HG03066 (cell line): ENCODE data around the gene ZDHHC20.
"Not testable (repeated sequence)": the region's sequence is repeated elsewhere in the genome, so short reads cannot be mapped to it uniquely, and the experiment has no call there.

Experiments
- ATAC-seq: cut with Tn5 transposase; IDR thresholded peaks from one replicate; pipeline ENCODE4 v1.9.1; 2021; ENCODE audit warnings: low read depth; ENCODE audit not compliant: unreplicated experiment

ZDHHC20 gene

DNA sequence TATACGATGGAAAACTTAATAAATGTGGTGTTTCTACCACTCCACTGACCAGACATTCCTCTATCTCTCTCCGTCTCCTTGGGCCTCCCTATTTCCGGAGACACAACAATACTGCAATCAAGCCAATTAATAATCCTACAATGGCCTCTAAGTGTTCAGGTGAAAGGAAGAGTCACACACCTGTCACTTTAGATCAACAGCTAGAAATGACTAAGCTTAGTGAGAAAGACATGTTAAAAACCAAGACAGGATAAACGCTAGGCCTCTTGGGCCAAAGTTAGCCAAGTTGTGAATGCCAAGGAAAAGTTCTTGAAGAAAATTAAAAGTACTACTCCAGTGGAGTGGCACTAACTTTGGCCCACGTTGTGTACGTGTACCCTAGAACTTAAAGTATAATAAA lies 22.5 kb downstream of the ZDHHC20 start:
- ATAC-seq: no peak

DNA sequence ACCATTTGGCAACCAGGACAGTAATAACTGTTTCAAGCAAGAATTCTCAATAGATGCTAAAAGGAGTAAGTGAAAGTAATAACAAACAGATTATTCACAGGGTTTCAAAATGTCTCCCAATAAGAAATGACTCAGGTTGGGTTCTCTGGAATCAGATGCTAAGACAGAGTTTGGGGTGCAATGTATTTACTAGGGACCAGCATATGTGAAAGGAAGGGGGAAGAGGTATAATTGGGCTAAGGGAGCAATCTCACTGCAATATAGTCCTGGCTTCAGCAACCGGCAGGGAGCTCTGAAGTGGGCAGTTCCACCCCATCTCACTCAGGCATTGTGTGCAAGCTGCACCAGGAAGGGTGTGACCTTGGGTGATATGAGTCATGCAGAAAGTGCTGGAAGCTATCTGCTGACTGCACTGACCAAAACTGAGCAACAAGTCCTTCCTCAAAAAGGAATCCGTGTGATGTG lies 23.4 kb downstream of the ZDHHC20 start:
- peak; percentile 97 for ATAC-seq

DNA sequence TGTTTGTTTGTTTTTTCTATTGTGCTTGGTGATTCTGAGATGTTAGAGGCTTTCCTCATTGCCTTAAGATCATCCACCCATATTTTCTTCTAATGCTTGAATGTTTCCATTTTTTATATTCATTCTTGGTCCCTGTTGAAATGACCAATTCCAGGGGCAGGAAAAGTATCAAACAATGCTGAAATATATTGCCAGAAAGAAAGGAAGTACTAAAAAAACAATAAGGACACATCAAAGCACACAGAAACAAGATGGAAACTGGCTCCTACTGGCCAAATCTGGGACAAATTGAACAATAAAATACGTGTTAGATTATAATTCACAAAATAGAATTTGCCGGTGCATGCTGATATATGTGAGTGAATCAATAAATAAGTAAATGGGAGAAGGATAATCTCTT lies 23.9 kb downstream of the ZDHHC20 start:
- no peak for ATAC-seq

DNA sequence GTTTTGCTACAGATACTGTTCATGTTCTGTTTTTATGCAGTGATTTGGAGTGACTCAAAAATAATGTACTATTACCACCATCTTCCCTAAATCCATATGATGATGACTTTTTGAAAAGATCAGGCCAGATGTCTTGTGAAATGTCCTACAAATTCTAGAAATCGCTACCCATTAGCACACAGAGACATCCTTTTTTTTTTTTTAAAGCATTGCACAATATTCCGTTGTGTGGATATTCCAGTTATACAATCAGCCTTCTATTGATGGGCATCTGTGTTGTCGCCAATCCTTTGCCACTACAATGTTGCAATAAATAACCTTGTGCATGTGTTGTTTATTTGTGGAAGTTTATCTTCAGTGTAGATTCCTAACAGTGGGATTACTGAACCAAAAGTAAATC lies 24.5 kb downstream of the ZDHHC20 start:
- no peak for ATAC-seq

DNA sequence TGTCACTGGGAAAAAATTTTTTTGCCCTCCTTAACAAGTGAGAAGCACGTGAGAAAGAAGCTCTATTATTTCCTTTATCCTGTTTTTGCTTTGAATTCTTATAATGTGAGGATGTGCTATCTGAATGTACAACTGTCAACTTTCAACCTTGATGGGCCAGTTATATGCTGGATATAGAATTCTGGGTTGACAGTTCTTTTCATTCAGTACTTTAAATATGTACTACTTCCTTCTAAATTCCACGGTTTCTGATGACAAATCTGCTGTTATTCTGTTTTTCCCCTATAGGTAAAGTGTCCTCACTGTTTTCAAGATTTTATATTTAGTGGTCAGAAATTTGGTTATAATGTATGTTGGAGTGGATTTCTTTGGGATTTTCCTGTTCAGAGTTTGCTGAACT lies 29.9 kb downstream of the ZDHHC20 start:
- no peak for ATAC-seq

DNA sequence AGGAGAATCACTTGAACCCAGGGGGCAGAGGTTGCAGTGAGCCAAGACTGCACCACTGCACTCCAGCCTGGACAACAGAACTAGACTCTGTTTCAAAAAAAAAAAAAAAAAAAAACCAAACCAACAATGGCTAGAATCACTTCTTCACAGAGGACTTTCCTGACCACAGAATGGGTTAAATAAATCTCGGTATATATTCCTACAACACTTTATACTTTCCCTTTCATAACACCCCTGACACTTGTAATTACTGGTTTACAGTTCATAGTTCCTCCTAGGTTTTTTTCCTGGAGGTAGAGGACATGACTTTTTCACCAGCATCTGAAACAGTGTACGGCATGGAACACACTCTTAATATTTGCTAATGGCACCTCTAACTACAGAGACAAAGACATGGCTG lies 31.4 kb downstream of the ZDHHC20 start:
- no peak for ATAC-seq

DNA sequence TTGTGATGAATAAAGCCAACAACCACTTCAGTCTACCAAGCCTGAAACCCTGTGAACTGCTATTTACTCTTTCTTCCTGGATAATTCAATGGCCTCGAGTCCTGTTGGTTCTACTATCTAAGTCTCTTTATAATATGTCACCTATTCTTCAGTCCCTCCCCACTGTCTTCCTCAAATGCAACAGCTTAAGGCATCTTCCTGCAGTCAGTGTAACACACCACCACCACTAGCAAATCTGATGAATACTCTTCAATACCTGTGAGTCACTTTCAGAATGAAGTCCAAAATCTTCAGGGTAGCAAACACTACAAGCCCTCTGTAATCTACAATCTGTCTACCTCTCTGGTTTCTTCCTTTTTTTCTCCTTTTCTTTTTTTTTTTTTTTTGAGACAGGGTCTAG lies 32.9 kb downstream of the ZDHHC20 start:
- ATAC-seq: no peak

DNA sequence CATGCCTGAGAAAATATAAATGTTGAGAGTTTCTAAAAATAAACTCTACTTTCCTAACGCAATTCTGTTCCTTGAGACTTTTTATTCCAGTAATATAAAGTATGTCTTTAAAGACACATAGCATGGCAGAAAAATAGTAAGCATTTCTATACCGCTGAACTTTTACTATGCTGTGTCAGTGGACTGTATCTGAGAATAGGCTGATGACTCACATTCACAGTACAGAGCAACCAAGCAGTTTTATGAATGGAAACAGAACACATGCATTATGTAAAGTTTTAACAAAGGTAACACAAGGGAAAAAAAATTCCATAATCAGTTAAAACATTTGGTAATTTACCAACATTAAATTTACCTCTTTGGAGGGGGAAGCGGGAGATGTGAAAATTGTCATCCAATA lies 38.4 kb downstream of the ZDHHC20 start:
- no peak for ATAC-seq

DNA sequence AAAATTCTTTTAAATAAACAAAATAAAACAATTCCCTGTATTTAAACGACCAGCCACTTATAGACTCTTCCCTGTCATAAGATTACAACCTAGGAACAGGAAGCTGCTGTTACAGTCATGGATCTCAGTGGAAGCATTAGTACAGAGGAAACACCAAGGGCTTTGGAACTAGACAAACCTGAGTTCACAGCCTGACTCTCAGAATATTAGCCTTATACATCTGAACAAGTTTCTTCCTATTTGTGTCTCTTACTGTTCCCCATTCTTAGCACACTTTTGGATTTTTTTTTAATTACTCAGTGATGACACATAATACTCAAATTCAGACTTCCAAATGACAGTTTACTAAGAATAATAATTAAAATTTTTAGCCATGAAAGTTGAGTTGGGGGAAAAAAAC lies 46.1 kb downstream of the ZDHHC20 start:
- ATAC-seq: no peak

DNA sequence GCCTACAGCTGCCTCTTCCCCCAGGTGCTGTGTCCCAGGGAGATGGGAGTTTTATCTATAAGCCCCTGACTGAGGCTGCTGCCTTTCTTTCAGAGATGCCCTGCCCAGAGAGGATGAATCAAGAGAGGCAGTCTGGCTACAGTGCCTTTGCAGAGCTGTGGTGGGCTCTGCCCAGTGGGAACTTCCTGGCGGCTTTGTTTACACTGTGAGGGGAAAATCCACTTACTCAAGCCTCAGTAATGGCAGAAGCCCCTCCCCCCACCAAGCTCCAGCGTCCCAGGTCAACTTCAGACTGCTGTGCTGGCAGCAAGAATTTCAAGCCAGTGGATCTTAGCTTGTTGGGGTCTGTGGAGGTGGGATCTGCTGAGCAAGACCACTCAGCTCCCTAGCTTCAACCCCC lies 48.6 kb downstream of the ZDHHC20 start:
- ATAC-seq: not testable (repeated sequence)

DNA sequence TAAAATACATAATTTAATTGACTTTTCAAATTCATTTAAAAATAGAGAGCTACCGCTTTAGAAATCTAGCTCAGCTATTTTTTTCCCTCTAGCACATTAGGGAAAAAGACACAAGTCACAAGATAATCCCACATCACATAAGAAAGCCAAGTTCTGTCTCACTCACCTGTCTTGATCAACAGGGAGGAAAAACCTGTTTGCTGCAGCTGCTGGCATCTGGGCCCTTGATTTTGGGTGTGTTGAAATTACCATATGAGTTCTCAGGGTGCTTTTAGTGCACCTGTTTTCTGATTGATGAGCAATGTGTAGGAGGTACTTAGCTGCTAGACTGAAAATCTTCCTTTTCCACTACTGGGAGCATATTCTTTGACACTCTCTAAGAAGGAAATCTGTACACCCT lies 53.8 kb downstream of the ZDHHC20 start:
- no peak for ATAC-seq

DNA sequence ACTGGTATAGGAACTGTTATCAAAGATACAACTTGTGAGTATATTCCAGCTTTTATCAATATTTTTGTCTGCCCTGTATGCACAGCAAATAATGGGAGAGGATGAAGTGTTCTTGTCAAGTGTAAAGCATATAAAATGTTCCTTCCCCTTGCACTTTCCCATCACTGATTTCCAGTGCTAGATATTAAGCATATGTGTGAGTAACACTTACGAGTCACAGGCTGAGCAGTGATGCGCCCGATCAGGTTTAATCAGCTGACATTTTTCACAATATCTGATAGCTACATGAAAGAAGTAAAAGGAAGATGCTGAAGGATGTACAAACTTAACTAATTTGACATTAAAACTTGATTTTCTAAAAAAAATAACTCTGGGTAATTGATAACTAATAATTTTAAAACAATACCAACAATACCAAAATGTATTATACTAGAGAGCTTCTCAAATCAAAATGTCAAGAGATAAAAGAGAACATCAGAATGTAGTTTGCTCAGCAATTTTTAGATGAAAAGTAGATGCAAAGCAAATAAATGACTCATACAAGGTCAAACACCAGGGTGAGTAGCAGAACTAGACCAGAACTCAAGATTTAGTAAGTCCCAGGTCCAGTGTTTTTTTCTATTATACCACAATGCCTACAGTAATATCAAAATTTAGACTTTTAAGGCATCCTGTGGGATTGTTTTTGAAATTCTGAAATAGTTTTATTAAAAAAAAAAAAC lies 56.4 kb downstream of the ZDHHC20 start:
- ATAC-seq: no peak

DNA sequence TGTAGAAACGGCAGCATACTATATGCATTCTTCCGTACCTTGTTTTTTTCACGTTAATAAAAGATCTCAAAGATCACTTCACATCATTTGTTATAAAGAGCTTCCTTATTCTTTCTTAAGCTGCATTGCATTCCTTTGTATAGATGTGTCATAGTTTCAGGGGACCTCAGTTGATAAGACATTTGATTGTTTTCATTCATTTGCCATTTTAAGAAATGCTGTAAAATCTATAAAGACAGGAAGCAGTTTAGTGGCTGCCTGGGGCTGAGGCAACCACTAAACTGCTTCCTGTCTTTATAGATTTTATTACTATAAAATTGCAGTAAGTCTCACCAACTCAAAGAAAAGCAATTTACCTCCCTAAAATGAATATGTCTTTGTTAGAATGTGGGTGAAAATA lies 59.4 kb downstream of the ZDHHC20 start:
- no peak for ATAC-seq

DNA sequence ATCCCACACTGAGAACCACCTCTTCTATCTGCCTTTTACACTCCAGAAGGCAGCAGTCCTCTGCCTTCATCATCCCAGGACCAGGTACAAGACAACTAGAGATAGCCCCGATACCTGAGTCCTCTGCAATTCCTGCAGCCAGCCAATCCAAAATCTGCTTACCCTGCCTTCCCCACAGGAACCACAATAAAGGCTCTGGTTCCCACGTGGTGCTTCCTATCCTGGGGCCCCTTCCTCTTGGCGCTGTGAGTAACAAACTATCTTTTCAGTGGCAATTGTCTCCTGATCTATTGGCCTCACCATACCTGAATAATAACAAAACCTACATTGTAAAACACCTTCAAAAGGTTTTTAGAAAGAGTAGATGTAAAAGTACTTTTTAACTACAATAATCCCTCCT lies 63.1 kb downstream of the ZDHHC20 start:
- no peak for ATAC-seq

DNA sequence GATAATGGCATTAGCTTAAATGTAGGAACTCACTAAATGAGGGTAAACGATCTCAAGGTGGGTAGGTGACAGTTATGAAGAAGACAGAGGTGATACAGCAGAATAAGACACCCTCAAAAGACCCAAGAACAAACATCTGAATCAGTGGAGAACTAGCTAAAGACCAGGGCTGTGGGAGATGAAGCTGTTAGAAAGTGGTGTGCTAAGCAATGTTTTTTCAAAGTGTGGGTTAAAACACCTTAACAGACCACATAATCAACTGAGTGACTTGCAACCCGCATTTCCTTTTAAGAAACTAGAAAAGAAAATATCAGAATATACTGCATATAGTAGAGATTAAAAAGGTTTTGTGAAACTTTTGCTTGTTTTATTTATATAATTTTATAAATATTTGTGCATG lies 70.0 kb downstream of the ZDHHC20 start:
- ATAC-seq: no peak

DNA sequence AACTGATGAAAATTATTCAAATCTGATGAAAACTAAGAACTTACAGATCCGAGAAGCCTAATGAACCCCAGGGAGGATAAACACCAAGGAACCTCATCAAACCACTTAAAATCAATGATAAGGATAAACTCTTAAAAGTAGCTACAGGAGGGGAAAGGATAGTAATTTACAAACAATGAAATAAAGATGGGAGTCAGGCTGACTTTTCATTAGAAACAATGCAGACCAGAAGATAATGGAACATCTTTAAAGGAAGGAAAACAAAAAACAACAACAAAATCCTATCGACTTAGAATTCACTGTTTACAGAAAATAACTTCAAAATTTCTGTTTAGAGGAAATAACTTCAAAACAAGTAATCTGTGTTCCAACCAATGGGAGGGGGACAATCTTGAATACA lies 73.4 kb downstream of the ZDHHC20 start:
- no peak for ATAC-seq

DNA sequence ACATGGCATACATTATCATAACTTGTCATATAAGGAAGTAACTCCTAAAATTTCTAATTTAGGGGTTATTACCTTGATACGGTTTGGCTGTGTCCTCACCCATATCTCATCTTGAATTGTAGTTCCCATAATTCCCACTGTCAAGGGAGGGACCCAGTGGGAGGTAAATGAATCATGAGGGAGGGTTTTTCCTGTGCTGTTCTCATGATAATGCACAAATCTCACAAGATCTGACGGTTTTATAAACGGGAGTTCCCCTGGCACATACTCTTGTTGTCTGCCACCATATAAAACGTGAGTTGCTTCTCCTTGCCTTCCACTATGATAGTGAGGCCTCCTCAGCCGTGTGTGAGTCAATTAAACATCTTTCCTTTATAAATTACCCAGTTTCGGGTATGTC lies 76.0 kb downstream of the ZDHHC20 start:
- ATAC-seq: no peak

DNA sequence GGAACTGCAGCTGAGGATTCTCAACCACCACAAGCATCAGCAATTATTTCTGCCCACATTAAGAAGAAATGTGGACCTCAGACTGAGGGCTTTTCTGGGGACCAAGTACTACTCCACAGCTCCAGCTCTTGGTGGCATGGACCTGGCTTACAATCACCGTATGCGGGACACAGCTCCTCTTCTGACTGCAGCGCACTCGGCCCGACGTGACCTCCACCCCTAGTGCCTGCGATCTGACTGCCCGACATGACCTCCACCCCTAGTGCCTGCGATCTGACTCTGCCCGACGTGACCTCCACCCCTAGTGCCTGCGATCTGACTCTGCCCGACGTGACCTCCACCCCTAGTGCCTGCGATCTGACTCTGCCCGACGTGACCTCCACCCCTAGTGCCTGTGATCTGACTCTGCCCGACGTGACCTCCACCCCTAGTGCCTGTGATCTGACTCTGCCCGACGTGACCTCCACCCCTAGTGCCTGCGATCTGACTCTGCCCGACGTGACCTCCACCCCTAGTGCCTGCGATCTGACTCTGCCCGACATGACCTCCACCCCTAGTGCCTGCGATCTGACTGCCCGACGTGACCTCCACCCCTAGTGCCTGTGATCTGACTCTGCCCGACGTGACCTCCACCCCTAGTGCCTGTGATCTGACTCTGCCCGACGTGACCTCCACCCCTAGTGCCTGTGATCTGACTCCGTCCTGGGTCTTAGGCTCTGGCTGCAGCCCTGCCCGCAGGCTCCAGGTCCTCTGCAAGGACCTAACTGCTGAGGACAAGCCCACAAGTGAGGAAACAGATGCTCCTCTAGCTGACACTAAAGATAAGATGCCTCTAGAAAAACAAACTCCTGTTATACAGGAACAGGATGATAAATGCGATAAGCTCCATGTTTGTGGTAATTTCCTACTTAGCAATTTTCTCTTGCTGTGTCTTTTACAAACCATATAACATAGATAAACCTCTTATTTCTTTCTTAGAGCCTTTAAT lies 81.8 kb downstream of the ZDHHC20 start:
- not testable (repeated sequence) for ATAC-seq

DNA sequence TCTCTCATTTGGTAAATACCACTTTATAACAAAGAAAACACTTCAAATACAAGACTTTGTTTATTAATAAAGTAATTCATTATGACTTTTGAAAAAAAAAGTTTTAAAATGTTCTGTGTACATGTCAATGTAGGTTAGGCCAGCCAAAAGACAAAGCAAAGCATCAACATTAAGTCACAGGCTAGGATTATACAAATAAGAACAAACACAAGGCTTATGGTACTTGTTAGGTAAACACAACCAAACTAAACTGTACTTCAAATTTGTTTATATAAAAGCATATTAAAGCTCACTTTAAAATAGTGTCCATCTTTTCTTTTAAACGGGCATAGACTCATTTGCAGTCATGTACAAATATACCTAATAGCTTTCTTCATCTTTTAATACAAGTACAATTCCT lies 86.6 kb downstream of the ZDHHC20 start:
- no peak for ATAC-seq

DNA sequence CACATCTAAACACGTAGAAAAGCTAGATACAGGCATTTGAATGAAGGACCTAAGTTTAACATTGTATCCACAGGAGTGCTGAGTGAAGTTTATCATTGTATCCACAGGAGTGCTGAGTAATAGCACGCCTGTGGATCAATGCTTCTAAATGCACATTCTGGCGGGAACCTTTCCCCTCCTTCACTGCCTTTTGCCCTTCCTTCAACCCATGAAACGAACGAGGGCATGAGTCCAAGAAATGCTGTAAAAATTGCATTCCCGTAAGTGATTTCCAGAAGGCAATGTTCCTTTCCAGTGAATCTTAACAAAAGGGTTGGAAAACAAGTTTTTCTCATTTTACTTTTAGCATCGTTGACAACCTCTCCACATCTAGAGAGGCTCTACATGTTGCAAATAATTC lies 88.1 kb downstream of the ZDHHC20 start:
- ATAC-seq: no peak

DNA sequence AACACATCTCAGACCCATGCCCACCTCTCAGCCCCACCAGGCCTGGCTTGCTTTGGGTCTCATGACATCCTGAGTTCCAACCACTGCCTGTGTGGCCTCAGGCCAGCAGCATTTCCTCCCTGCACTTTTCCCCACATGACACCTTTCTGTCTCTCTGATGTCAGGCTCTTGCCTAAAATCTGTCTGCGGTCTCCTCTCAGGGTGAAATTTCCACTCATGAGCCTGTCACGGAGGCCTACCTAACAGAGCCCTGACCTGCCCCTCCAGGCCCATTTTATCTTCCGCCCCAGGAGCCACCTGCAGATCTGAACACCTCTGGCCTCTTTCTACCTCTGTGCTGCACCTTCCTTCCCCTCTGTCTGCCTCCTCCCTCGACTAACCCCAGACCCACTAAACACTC lies 93.5 kb downstream of the ZDHHC20 start:
- ATAC-seq: no peak

DNA sequence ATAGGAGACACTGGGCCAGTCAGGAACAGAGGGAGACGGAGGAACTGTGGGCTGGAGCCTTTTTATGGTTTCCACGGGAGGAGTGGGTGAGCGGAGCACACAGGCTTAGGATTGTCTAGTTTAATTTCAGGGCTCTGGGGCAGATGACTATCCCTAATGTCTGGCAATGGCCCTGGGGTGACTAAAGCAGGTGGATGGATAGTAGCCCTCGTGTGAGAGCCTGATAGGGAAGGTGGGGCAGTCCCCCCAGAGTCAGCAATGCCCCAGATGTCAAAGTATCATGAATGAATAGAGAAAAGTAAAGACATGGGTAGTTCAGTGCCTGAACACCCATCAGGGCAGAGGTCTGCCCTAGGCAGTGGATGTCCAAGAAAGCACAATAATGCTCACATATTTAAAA lies 94.2 kb downstream of the ZDHHC20 start:
- no peak for ATAC-seq
